Measurements from ENCODE around the gene GXYLT2.

DNA sequence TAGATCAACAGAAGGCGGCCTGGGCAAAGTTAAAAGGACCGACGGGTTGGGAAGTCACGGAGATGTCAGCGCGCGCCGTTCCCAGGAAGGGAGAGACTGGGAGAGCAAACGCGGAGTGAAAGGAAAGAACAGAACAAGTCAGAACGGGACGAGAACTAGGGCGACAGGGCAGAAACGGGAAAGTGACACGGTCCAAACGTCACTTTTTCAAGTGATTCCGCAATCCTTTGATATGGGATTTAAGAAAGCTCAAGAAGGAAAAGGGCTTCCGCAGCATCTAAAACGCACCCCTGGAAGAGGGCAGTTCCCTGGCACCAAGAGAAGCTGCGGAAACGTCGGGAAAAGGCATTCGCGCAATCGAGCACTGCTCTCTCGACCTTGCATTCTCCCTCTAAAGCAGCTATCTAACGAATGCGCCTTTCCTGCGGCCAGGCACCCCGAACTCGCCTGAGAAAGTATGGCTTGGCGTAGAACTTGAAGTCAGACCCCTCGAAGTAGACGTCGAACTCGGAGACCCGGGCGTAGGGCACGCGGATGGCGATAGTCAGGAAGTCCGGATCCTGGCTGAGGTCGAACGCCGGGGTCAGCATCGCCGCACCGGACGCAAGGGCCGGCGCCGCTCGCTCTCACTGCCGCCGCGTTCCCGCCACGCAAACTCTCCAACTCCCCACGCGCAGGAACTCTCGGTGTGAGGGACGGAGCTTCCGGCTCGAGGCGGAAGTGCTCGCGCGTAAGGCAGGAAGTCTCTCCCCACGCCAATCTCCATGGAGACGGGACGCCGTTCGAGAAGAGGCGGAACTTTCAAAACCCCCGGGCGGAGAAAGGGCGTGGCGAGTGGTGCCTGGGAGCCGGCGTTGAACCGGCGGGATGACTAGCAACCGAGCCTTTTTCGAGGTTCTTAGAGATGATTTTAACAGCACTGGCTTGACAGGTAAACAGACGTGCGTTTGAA, 39.8 kb upstream of the GXYLT2 start, which contains the start of gene SHQ1:
- TF ChIP-seq SUZ12 (IDR thresholded peaks at IDR 0.05; ENCODE audit: extremely low read depth, insufficient read depth, insufficient read length) (no peak), YY1 (IDR thresholded peaks at IDR 0.05; ENCODE audit: insufficient read depth, insufficient read length) (no peak)
